IMR-90 (cell line): ENCODE measurements around the gene ABCC9.

ENCODE experiments used
- BHLHE40 ChIP-seq: fragments of 150-350 bp; IDR thresholded peaks from 2 replicates; pipeline ENCODE4 v1.6.1; 2016; ENCODE audit warnings: mild to moderate bottlenecking, low read depth, low read length
- CTCF ChIP-seq: conservative IDR thresholded peaks from 2 replicates; pipeline ENCODE4 v1.5.1; 2012; ENCODE audit warnings: mild to moderate bottlenecking, low read depth, low read length, improper control_type of control experiment
- MAFK ChIP-seq: IDR thresholded peaks from 2 replicates; pipeline ENCODE4 v1.6.1; 2012; ENCODE audit warnings: low read depth, low read length, improper control_type of control experiment
- NFE2L2 ChIP-seq: fragments of 150-350 bp; IDR thresholded peaks from 2 replicates; pipeline ENCODE4 v1.6.1; 2016; ENCODE audit warnings: low read depth, mild to moderate bottlenecking, low read length
- POLR2A ChIP-seq: IDR thresholded peaks from 2 replicates; pipeline ENCODE4 v1.6.1; 2012; ENCODE audit warnings: mild to moderate bottlenecking, low read depth, low read length
- RAD21 ChIP-seq: IDR thresholded peaks from 2 replicates; pipeline ENCODE4 v1.6.1; 2012; ENCODE audit warnings: low read length, improper control_type of control experiment
- RCOR1 ChIP-seq: IDR thresholded peaks from 2 replicates; pipeline ENCODE4 v1.6.1; 2012; ENCODE audit warnings: mild to moderate bottlenecking, low read length, improper control_type of control experiment; ENCODE audit not compliant: insufficient replicate concordance
- RFX5 ChIP-seq: IDR thresholded peaks from 2 replicates; pipeline ENCODE4 v1.8.0; 2012; ENCODE audit warnings: low read depth, mild to moderate bottlenecking, low read length, moderate library complexity
- SMC3 ChIP-seq: fragments of 150-350 bp; IDR thresholded peaks from 2 replicates; pipeline ENCODE4 v1.6.1; 2016; ENCODE audit warnings: low read depth, mild to moderate bottlenecking, antibody characterized with exemption, low read length, moderate library complexity
- TF ChIP-seq, protein P1 (sequence below): fragments of 150-350 bp; IDR thresholded peaks from 2 replicates; pipeline ENCODE4 v1.6.1; 2017; ENCODE audit warnings: mild to moderate bottlenecking, antibody characterized with exemption, low read length, low read depth

- TF ChIP-seq CTCF (no peak), BHLHE40 (no peak), NFE2L2 (no peak), RFX5 (no peak), POLR2A (no peak), RAD21 (no peak), RCOR1 (no peak), SMC3 (no peak), MAFK (no peak)
- TF ChIP-seq, protein P1, sequence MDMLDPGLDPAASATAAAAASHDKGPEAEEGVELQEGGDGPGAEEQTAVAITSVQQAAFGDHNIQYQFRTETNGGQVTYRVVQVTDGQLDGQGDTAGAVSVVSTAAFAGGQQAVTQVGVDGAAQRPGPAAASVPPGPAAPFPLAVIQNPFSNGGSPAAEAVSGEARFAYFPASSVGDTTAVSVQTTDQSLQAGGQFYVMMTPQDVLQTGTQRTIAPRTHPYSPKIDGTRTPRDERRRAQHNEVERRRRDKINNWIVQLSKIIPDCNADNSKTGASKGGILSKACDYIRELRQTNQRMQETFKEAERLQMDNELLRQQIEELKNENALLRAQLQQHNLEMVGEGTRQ = no peak
Observed at GRCh38 chr12:21946983-21947382, 5.8 kb upstream of the ABCC9 start.
